HEK293 (cell line): ENCODE measurements around the gene ELL.
A peak's percentile ranks its signal among the peaks of the same experiment; 100 is the strongest.

ENCODE experiments used
- CTCF ChIP-seq: fragments of 450-650 bp; formaldehyde crosslinking; IDR thresholded peaks from 2 replicates; pipeline ENCODE4 v1.5.1; 2016; ENCODE audit warnings: missing biosample characterization, missing genetic modification characterization
- HOXA7 ChIP-seq: sonication (generic); formaldehyde crosslinking; IDR thresholded peaks from 2 replicates; pipeline ENCODE4 v1.8.1; 2022; ENCODE audit warnings: missing genetic modification reagents, borderline replicate concordance
- PRDM1 ChIP-seq: fragments of 450-650 bp; formaldehyde crosslinking; IDR thresholded peaks from 2 replicates; pipeline ENCODE4; 2016; ENCODE audit warnings: missing biosample characterization, missing genetic modification characterization
- REPIN1 ChIP-seq: fragments of 450-650 bp; formaldehyde crosslinking; IDR thresholded peaks from 2 replicates; pipeline ENCODE4 v1.5.1; 2017; ENCODE audit warnings: missing biosample characterization, missing genetic modification characterization, low read depth
- SCRT1 ChIP-seq: fragments of 450-650 bp; formaldehyde crosslinking; IDR thresholded peaks from 2 replicates; pipeline ENCODE4 v1.5.1; 2016; ENCODE audit warnings: missing biosample characterization, missing genetic modification characterization, borderline replicate concordance
- TCF7L2 ChIP-seq: IDR thresholded peaks from 2 replicates; pipeline ENCODE4 v1.6.1; 2011; ENCODE audit warnings: low read depth, mild to moderate bottlenecking, inconsistent platforms, low read length, moderate library complexity, borderline replicate concordance
- ZNF19 ChIP-seq: fragments of 450-650 bp; formaldehyde crosslinking; IDR thresholded peaks from 2 replicates; pipeline ENCODE4; 2016; ENCODE audit warnings: missing biosample characterization, missing genetic modification characterization, low read depth
- ZNF292 ChIP-seq: fragments of 450-650 bp; formaldehyde crosslinking; IDR thresholded peaks from 2 replicates; pipeline ENCODE4 v1.5.1; 2016; ENCODE audit warnings: low read depth, missing biosample characterization, missing genetic modification characterization, borderline replicate concordance
- ZNF585B ChIP-seq: fragments of 450-650 bp; formaldehyde crosslinking; IDR thresholded peaks from 2 replicates; pipeline ENCODE4 v1.5.1; 2016; ENCODE audit warnings: missing biosample characterization, missing genetic modification characterization
- ZNF623 ChIP-seq: fragments of 450-650 bp; formaldehyde crosslinking; IDR thresholded peaks from 2 replicates; pipeline ENCODE4 v1.5.1; 2016; ENCODE audit warnings: missing biosample characterization, missing genetic modification characterization
- ZNF670 ChIP-seq: fragments of 450-650 bp; formaldehyde crosslinking; IDR thresholded peaks from 2 replicates; pipeline ENCODE4 v1.5.1; 2016; ENCODE audit warnings: missing biosample characterization, missing genetic modification characterization, low read depth
- ZNF785 ChIP-seq: fragments of 450-650 bp; formaldehyde crosslinking; IDR thresholded peaks from 2 replicates; pipeline ENCODE4 v1.5.1; 2016; ENCODE audit warnings: missing biosample characterization, missing genetic modification characterization

GRCh38 chr19:18520848-18521691 is 800 bp downstream of the ELL start:
- peak; percentile 31 for TF ChIP-seq CTCF
- no peak for TF ChIP-seq ZNF670 (tag by site-specific recombination)
- TF ChIP-seq TCF7L2: no peak
- TF ChIP-seq ZNF623 (tag by site-specific recombination): 0 out of 2 replicates have a peak, but pooled peaks have one; percentile 3
- no peak for TF ChIP-seq PRDM1 (tag by site-specific recombination)
- TF ChIP-seq ZNF292 (tag by site-specific recombination): no peak
- TF ChIP-seq SCRT1 (tag by site-specific recombination): no peak
- TF ChIP-seq ZNF785 (tag by site-specific recombination): no peak
- no peak for TF ChIP-seq ZNF19
- TF ChIP-seq REPIN1 (tag by site-specific recombination): no peak
- no peak for TF ChIP-seq HOXA7 (CRISPR knock-in tag)
- TF ChIP-seq ZNF585B (tag by site-specific recombination): no peak
